Fibroblast of lung (primary cell): ENCODE data around the gene SUPT7L.

Experiments used
- CTCF ChIP-seq, 2 donors: IDR thresholded peaks in 1 of 2; conservative IDR thresholded peaks in 1 of 2; 1 replicate in 1 of 2; 2 replicates in 1 of 2; pipeline ENCODE4 v1.5.1; 2011 to 2012; ENCODE audit warnings: low read length in 2 of 2, control low read depth in 1 of 2, inconsistent platforms in 1 of 2, low read depth in 1 of 2, mild to moderate bottlenecking in 1 of 2
- EZH2 ChIP-seq: IDR thresholded peaks from 2 replicates; pipeline ENCODE4 v1.5.1; 2012; ENCODE audit warnings: low read length, control low read depth, mild to moderate bottlenecking; ENCODE audit errors: missing control alignments

- TF ChIP-seq CTCF (conservative IDR thresholded peaks at IDR 0.05 in 1 of 2, IDR thresholded peaks at IDR 0.05 in 1 of 2; ENCODE audit: low read depth in 1 of 2, low read length in 2 of 2) (no peak), EZH2 (no peak)
Observed at GRCh38 chr2:27606611-27607010, 56.8 kb downstream of the SUPT7L start.
